ENCODE measurements around the gene NOP56.
A peak's percentile ranks its signal among the peaks of the same experiment; 100 is the strongest.
"Not testable (repeated sequence)": the region's sequence is repeated elsewhere in the genome, so short reads cannot be mapped to it uniquely, and the experiment has no call there.

Gene NOP56

GRCh38 chr20:2684817-2685216, 32.4 kb downstream of the NOP56 start:
- not testable (repeated sequence) for DNase-seq (ENCODE audit: low spot score)

GRCh38 chr20:2687514-2687913, 35.1 kb downstream of the NOP56 start:
- DNase-seq (ENCODE audit: low spot score): no peak

GRCh38 chr20:2688041-2688591, 35.7 kb downstream of the NOP56 start:
- peak; percentile 58 for DNase-seq (ENCODE audit: low spot score)

- no peak for DNase-seq (ENCODE audit: low spot score)
Observed at GRCh38 chr20:2690213-2690612, 37.8 kb downstream of the NOP56 start.

- DNase-seq (ENCODE audit: low spot score): no peak
Observed at GRCh38 chr20:2690718-2691117, 38.3 kb downstream of the NOP56 start.

GRCh38 chr20:2691127-2691526, 38.7 kb downstream of the NOP56 start:
- no peak for DNase-seq (ENCODE audit: low spot score)

GRCh38 chr20:2691663-2692035, 39.2 kb downstream of the NOP56 start:
- no peak for DNase-seq (ENCODE audit: low spot score)

GRCh38 chr20:2692036-2692885, 39.8 kb downstream of the NOP56 start, which contains the start of gene EBF4:
Gene EBF4, plus strand, starts transcription at chr20:2692780. Its CDS starts 866 bp downstream, at chr20:2693646.
- DNase-seq (ENCODE audit: low spot score): peak; percentile 71

- peak; percentile 56 for DNase-seq (ENCODE audit: low spot score)
Observed at GRCh38 chr20:2692886-2693285, 40.5 kb downstream of the NOP56 start.

- peak; percentile 59 for DNase-seq (ENCODE audit: low spot score)
Observed at GRCh38 chr20:2693286-2694007, 41.0 kb downstream of the NOP56 start.

- DNase-seq (ENCODE audit: low spot score): no peak
Observed at GRCh38 chr20:2694008-2694471, 41.6 kb downstream of the NOP56 start.

GRCh38 chr20:2694519-2694918, 42.1 kb downstream of the NOP56 start:
- DNase-seq (ENCODE audit: low spot score): no peak

- DNase-seq (ENCODE audit: low spot score): no peak
Observed at GRCh38 chr20:2695206-2695983, 43.0 kb downstream of the NOP56 start.

GRCh38 chr20:2695984-2696525, 43.6 kb downstream of the NOP56 start:
- DNase-seq (ENCODE audit: low spot score): not testable (repeated sequence)

- DNase-seq (ENCODE audit: low spot score): no peak
Observed at GRCh38 chr20:2696646-2697045, 44.2 kb downstream of the NOP56 start.

GRCh38 chr20:2697768-2698167, 45.3 kb downstream of the NOP56 start:
- no peak for DNase-seq (ENCODE audit: low spot score)

- no peak for DNase-seq (ENCODE audit: low spot score)
Observed at GRCh38 chr20:2698186-2698817, 45.9 kb downstream of the NOP56 start.

GRCh38 chr20:2698912-2699311, 46.5 kb downstream of the NOP56 start:
- no peak for DNase-seq (ENCODE audit: low spot score)

GRCh38 chr20:2699775-2700413, 47.5 kb downstream of the NOP56 start:
- no peak for DNase-seq (ENCODE audit: low spot score)

- DNase-seq (ENCODE audit: low spot score): no peak
Observed at GRCh38 chr20:2700913-2701620, 48.6 kb downstream of the NOP56 start.
